ENCODE data around the gene SFI1.
"Not testable (repeated sequence)": the region's sequence is repeated elsewhere in the genome, so short reads cannot be mapped to it uniquely, and the experiment has no call there.

SFI1 gene

GRCh38 chr22:31588970-31589675 lies 92.8 kb downstream of the SFI1 start:
- DNase-seq (ENCODE audit: low spot score): peak; percentile 71

GRCh38 chr22:31590161-31590560 lies 93.8 kb downstream of the SFI1 start:
- not testable (repeated sequence) for DNase-seq (ENCODE audit: low spot score)

GRCh38 chr22:31595271-31595670 lies 98.9 kb downstream of the SFI1 start:
- no peak for DNase-seq (ENCODE audit: low spot score)

GRCh38 chr22:31602259-31602952 lies 106.1 kb downstream of the SFI1 start:
- no peak for DNase-seq (ENCODE audit: low spot score)

GRCh38 chr22:31603081-31603525 lies 106.8 kb downstream of the SFI1 start:
- no peak for DNase-seq (ENCODE audit: low spot score)

- no peak for DNase-seq (ENCODE audit: low spot score)
Observed at GRCh38 chr22:31603574-31603973, 107.2 kb downstream of the SFI1 start.

GRCh38 chr22:31604137-31604705 lies 107.9 kb downstream of the SFI1 start:
- no peak for DNase-seq (ENCODE audit: low spot score)

- DNase-seq (ENCODE audit: low spot score): no peak
Observed at GRCh38 chr22:31604746-31605705, 108.7 kb downstream of the SFI1 start.

- no peak for DNase-seq (ENCODE audit: low spot score)
Observed at GRCh38 chr22:31605851-31606585, 109.7 kb downstream of the SFI1 start.

- no peak for DNase-seq (ENCODE audit: low spot score)
Observed at GRCh38 chr22:31607696-31608095, 111.4 kb downstream of the SFI1 start.

GRCh38 chr22:31609716-31610115 lies 113.4 kb downstream of the SFI1 start:
- no peak for DNase-seq (ENCODE audit: low spot score)

- DNase-seq (ENCODE audit: low spot score): no peak
Observed at GRCh38 chr22:31610611-31611010, 114.3 kb downstream of the SFI1 start.

- no peak for DNase-seq (ENCODE audit: low spot score)
Observed at GRCh38 chr22:31611061-31611760, 114.9 kb downstream of the SFI1 start.

GRCh38 chr22:31612891-31613285 lies 116.6 kb downstream of the SFI1 start:
- DNase-seq (ENCODE audit: low spot score): no peak

GRCh38 chr22:31613286-31613903 lies 117.1 kb downstream of the SFI1 start:
- DNase-seq (ENCODE audit: low spot score): no peak

- DNase-seq (ENCODE audit: low spot score): no peak
Observed at GRCh38 chr22:31613904-31614296, 117.6 kb downstream of the SFI1 start.

GRCh38 chr22:31614781-31615490 lies 118.6 kb downstream of the SFI1 start:
- no peak for DNase-seq (ENCODE audit: low spot score)

GRCh38 chr22:31615491-31615860 lies 119.1 kb downstream of the SFI1 start:
- DNase-seq (ENCODE audit: low spot score): no peak

- DNase-seq (ENCODE audit: low spot score): no peak
Observed at GRCh38 chr22:31615940-31616314, 119.6 kb downstream of the SFI1 start.

Data from HuH-7.5 (cell line).